HL-60/S4 treated with phorbol 12-myristate 13-acetate at 8.2 ng/mL for 4 days and 3 days (cell line): ENCODE data around the gene DTL.

Experiments
- in situ Hi-C: fragments of 300-500 bp; cut with MboI; formaldehyde crosslinking; loops from 2 replicates; pipeline ENCODE4 v1.15.0; 2022; ENCODE audit warnings: low sequenced_read_pairs

The DTL gene

GRCh38 chr1:212119863-212120262 is 84.3 kb downstream of the DTL start:
- in situ Hi-C loops = no loop called here

- in situ Hi-C loops = no loop called here
Measured at GRCh38 chr1:212121779-212122178, 86.2 kb downstream of the DTL start.

GRCh38 chr1:212124690-212125582 is 89.4 kb downstream of the DTL start:
- in situ Hi-C loops = no loop called here

GRCh38 chr1:212125654-212126053 is 90.1 kb downstream of the DTL start:
- in situ Hi-C loops = no loop called here

- in situ Hi-C loops = no loop called here
Measured at GRCh38 chr1:212127221-212127620, 91.7 kb downstream of the DTL start.

- in situ Hi-C loops = no loop called here
Measured at GRCh38 chr1:212129781-212130180, 94.2 kb downstream of the DTL start.

GRCh38 chr1:212132025-212132424 is 96.5 kb downstream of the DTL start:
- in situ Hi-C loops = no loop called here

- in situ Hi-C loops = no loop called here
Measured at GRCh38 chr1:212133319-212133718, 97.8 kb downstream of the DTL start.

- in situ Hi-C loops = no loop called here
Measured at GRCh38 chr1:212135166-212135565, 99.6 kb downstream of the DTL start.

GRCh38 chr1:212137854-212138253 is 102.3 kb downstream of the DTL start:
- in situ Hi-C loops = no loop called here

- in situ Hi-C loops = no loop called here
Measured at GRCh38 chr1:212138457-212138856, 102.9 kb downstream of the DTL start.

- in situ Hi-C loops = no loop called here
Measured at GRCh38 chr1:212139526-212140135, 104.1 kb downstream of the DTL start.

- in situ Hi-C loops = no loop called here
Measured at GRCh38 chr1:212141404-212141803, 105.9 kb downstream of the DTL start.

- in situ Hi-C loops = no loop called here
Measured at GRCh38 chr1:212142883-212143530, 107.5 kb downstream of the DTL start.

GRCh38 chr1:212147581-212148033 is 112.1 kb downstream of the DTL start:
- in situ Hi-C loops = no loop called here

- in situ Hi-C loops = no loop called here
Measured at GRCh38 chr1:212149566-212149965, 114.0 kb downstream of the DTL start.

- in situ Hi-C loops = no loop called here
Measured at GRCh38 chr1:212152308-212152693, 116.8 kb downstream of the DTL start.

GRCh38 chr1:212152869-212153268 is 117.3 kb downstream of the DTL start:
- in situ Hi-C loops = no loop called here

- in situ Hi-C loops = no loop called here
Measured at GRCh38 chr1:212153635-212154034, 118.1 kb downstream of the DTL start.
